ENCODE measurements around the gene SORCS3. TPM values are rescaled to one million over a fixed set of nuclear protein-coding genes. Genes with fewer than 3 reads are reported as not detected.

Gene SORCS3
- total and polyA plus RNA-seq, 2 of the 4 experiments (the other 2 are of a cell fraction), result not detected

DNA sequence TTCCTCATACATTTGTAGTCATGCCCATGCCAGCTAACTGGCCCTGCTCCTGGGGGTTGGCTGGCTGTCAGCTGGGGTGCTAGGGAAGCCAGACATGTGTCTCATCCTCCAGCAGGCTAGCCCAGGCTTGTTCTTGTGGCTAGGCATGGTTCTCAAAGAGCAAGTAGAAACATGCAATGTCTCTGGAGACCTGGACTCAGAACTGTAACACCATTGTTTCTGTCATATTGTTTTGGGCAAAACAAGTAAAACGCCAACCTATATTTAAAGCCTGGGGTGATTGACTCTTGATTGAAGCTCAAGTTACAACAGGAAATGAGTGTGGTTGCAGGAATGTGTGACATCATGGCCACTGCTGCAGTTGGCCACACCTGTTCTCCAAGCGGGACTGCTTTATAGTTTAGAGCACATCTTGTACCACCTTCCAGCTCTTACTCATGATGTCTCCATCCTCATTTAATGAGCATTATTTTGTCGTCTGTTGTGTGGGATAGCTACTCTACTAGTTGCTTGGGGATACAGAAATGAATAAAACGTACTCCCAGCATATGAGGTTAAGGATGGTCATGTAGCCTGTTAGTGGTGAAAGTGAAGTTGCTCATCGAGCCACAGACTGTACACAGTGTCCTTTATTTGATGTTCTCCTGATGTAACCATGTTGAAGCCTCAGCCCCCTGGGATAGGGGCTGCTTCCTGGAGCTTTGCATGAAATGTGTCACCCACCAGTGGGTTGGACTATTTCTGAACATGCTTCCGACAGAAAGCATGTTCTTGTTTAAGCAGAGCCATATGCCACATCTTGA lies 168.4 kb downstream of the SORCS3 start:
- Histone ChIP-seq H3K9me3 (ENCODE audit: control insufficient read depth, insufficient read depth, low read length) (peaks cover 9% of the 10 kb centered on the region), H4K91ac (ENCODE audit: insufficient read depth, low read depth, low read length) (no peak overlapping the region), H3K27ac (ENCODE audit: insufficient read depth, low read length) (no peak overlapping the region), H3K23ac (ENCODE audit: low read depth, low read length) (no peak overlapping the region), H2BK5ac (ENCODE audit: low read depth, low read length, poor library complexity, severe bottlenecking) (no peak overlapping the region), H3K36me3 (ENCODE audit: control insufficient read depth, insufficient read depth, low read length) (no peaks in the 10 kb centered on the region), H3K4me2 (ENCODE audit: low read depth, low read length) (no peak overlapping the region), H2AK9ac (replicated peaks; ENCODE audit: low read depth, low read length, poor library complexity) (no peak overlapping the region), H3K4ac (ENCODE audit: low read depth, low read length) (no peak overlapping the region), H3K18ac (ENCODE audit: low read depth, low read length) (no peak overlapping the region), H3K4me3 (ENCODE audit: insufficient read depth, low read depth, low read length) (no peak overlapping the region), H2AK5ac (ENCODE audit: low read depth, low read length) (no peak overlapping the region), H2AFZ (replicated peaks; ENCODE audit: low read length, poor library complexity) (no peak overlapping the region), H3K9me1 (ENCODE audit: insufficient read depth, low read length) (no peaks in the 10 kb centered on the region), H3K56ac (ENCODE audit: extremely low read depth, insufficient read depth, low read length) (no peak overlapping the region), H3K14ac (replicated peaks; ENCODE audit: low read depth, low read length) (no peak overlapping the region), H4K8ac (ENCODE audit: low read depth in 2 of 2, low read length in 2 of 2) (no peak overlapping the region), H3K27me3 (ENCODE audit: control insufficient read depth, insufficient read depth, low read length) (no peaks in the 10 kb centered on the region), H4K5ac (ENCODE audit: low read depth, low read length) (no peak overlapping the region), H3K79me1 (ENCODE audit: low read depth in 1 of 2, low read length in 2 of 2) (no peaks in the 10 kb centered on the region), H4K20me1 (ENCODE audit: insufficient read depth, low read length) (no peaks in the 10 kb centered on the region), H2BK120ac (ENCODE audit: low read depth, low read length) (no peak overlapping the region), H2BK15ac (ENCODE audit: low read depth, low read length) (no peak overlapping the region), H3K9ac (ENCODE audit: low read depth, low read length) (no peak overlapping the region), H2BK20ac (ENCODE audit: low read depth, low read length) (no peak overlapping the region), H3K4me1 (ENCODE audit: control insufficient read depth, insufficient read depth, low read length) (no peaks in the 10 kb centered on the region)
- no TSS peak for BruUV-seq (replicated peaks)
- POLR2A ChIA-PET (ENCODE audit: unreplicated experiment), result no interaction called here
- no CpG with 5 or more reads among the region's 6 CpGs for whole genome bisulfite sequencing, 2 experiments (ENCODE audit: extremely low coverage in 2 of 2, insufficient read length in 1 of 2)
- ATAC-seq (ENCODE audit: low read depth), result no peak
- dilution Hi-C loops (cut with HindIII; ENCODE audit: low sequenced_read_pairs, unreplicated experiment) (no loop called here), in situ Hi-C loops (cut with MboI; ENCODE audit: low sequenced_read_pairs) (no loop called here), intact Hi-C loops (cut with micrococcal nuclease) (no loop called here)
- TF ChIP-seq RCOR1 (IDR thresholded peaks at IDR 0.05; ENCODE audit: insufficient replicate concordance, low read length) (no peak), BHLHE40 (IDR thresholded peaks at IDR 0.05; ENCODE audit: low read depth, low read length) (no peak), RAD21 (IDR thresholded peaks at IDR 0.05; ENCODE audit: low read length) (no peak), SMC3 (IDR thresholded peaks at IDR 0.05; ENCODE audit: low read depth, low read length) (no peak), MXI1 (IDR thresholded peaks at IDR 0.05; ENCODE audit: borderline replicate concordance, low read depth, low read length) (no peak)
- CTCF ChIA-PET, result no interaction called here
- DNase-seq, result no peak

Data from IMR-90 (cell line).